Stimulated activated CD4-positive, alpha-beta T cell treated with anti-CD3 and anti-CD28 coated beads, Interleukin-1b, Interleukin-23, amount 100 ng/mL, for 4 hours (primary cell): ENCODE results near the gene ADI1.
"Not testable (repeated sequence)": the region's sequence is repeated elsewhere in the genome, so short reads cannot be mapped to it uniquely, and the experiment has no call there.

Experiments used
- DNase-seq, 2 donors: peaks; one replicate each; pipeline ENCODE4 v3.0.0-alpha.2; 2020; ENCODE audit warnings: low read depth in 2 of 2

Gene ADI1

DNA sequence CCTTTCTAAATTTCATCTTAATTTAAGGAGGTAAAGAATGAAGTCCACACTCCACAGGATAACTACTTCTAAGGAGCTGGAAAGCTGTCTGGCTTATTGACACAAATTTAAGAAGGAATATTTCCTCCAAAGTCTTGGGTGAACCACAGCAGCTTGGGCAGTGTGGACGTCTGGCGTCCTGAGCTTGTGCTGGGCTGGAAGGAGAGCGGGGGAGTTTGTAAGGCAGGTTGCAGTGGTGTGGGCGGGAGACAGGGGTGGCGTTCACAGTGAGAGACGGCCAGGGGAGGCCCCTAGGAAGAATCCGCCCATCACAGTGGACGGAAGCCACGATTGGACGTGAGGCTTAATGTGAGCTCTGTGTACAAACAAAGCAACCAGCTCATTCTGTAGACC, 25.7 kb downstream of the ADI1 start:
- DNase-seq = no peak

DNA sequence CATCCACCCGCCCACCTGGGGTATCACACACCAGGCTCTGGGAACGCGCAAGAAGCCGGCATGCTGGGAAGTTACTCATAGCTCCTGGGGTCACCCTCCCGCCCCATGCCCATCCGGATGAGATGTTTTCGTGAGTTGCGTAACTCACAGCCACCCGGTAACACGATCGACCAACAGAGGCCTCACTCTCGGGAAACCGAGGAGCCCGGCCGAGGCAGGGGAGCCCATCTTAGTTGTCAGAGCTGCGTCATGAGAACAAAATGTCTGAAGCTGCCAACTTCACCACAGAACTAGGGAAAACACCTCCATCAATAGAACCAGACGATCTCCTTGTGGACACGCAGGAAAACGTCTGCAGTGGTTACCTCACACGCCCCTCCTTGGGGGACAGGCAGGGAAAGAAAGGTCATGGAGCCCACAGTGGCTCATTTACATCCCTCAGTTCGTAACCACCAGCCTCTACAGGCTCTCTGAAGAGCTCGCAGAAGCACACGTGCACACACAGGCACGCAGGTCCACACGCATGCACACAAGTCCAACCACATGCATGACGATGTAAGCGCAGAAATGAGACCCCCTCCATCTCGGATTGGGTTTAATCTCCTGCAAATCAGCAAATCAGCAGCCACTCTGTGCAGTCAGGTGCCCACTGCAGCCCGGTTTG, 26.2 kb downstream of the ADI1 start:
- no peak for DNase-seq

DNA sequence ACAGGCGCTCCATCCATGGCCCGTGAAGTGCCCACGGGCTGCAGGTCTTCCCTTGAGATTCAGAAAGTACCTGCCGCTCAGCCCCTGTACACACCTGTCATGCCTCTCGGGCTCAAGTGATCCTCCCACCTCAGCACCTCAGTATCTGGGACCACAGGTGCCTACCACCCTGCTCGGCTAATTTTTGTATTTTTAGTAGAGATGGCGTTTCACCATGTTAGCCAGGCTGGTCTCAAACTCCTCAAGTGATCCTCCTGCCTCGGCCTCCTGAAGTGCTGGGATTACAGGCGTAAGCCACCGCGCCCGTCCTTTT, 26.9 kb downstream of the ADI1 start:
- DNase-seq = not testable (repeated sequence)

DNA sequence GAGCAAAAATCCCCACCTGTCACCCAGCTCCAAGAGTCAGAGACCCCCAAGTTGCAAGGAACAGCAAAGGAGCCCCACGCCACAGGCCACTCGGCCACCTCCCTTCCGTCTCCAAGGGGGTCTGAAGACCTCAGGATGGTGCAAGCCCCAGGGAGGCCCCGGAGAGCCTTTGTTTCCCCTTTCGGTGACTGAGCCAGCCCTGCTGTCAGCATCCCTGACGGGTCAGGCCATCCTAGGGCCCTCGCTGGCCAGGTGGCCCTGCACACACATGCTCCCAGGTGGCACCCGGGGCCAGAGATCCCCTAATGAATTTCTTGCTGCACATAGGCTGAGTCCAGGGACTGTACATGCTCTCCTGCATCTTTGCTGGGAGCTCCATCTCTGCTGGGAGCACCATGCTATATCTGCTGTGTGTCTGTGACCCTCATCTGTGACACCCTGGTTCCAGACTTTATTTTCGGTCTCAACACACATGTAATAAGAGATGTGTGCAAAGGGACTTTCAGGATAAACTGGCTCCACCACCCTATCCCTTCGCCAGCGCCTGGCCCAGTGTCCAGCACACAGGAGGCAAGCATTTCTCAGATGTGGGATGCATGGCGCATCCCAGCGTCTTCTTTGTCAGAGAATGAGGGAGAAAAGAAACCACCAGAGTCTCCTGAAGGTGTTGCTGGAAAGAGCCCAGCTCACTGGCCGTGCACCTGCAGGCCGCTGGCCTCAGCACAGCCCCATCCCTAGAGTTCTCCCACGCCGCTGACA, 27.4 kb downstream of the ADI1 start:
- no peak for DNase-seq

DNA sequence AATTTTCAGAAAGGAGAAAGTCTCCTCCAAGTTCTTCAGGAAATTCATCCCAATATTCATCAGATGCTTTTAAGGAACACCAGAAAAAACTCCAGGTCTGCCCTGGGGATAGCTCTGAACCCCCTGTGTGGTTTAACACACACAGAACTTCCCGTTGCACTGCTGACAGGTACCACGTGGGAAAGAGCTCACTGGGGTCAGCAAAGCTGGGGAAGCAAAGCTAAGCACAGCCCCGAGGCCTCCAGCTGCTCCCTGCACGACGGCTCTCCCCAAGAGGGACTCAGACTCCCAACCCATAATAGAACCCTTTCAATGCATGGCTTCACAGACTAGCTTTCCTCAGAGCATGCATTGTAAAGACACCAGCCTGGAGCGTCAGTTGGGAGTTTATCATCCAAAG, 28.0 kb downstream of the ADI1 start:
- DNase-seq = no peak

DNA sequence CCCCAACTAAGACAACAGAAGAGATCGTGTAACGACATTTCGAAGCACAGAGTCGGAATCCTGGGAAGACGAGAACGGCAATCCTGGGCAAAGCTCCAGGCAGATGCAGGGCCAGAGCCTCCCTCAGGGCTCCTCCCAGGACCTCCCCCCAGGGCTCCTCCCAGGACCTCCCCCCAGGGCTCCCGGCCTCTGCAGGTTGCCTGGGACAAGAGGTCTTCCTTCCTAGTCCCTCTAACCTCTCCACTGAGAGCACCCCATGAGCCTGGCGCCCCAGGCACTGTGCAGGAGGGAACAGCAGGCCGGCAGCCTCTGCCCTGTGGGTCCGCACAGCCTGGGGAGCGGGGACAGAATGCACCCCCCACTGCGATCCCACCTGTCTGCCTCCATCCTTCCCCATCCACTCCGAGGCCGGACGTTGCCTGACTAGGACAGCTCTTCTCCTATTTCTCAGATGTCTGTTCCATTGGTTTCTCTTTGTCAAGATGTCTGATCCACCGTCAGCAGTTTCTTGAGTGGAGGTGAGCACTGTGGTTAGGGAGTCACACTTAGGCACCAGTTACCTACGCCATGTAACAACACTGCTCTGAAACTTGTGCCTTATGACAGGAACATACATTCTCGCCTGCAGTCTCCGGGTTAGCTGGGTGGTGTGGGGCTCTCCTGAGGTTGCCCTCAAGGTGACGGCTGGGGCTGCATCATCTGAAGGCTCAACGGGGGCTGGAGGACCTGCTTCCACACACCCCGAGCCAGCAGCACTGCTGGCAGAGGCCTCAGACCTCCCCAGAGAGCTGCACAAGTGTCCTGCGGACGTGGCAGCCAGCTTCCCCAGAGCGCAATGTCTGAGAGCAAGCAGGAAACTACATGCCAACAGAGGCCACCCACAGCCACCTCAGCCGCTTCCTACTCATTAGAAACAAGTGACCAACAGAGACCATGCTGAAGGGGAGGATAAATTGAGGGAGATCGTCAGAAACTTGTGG, 28.9 kb downstream of the ADI1 start:
- DNase-seq = no peak

DNA sequence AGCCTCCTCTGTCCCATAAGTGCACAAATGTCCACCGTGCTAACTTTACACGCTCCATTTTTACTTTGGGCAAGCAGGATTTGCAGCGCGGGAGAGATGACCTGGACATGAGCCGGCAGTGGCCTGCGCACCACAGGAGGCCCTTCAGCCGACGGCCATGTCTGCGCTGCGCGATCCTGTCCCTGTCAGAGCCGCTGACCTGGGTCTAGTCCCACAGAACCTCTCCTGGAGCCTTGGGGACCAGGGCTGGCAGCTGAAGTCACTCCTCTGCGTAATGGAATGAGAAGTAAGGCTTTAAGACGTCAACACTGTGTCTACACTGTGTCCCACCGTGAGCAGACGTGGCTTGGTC, 29.6 kb downstream of the ADI1 start:
- DNase-seq = no peak

DNA sequence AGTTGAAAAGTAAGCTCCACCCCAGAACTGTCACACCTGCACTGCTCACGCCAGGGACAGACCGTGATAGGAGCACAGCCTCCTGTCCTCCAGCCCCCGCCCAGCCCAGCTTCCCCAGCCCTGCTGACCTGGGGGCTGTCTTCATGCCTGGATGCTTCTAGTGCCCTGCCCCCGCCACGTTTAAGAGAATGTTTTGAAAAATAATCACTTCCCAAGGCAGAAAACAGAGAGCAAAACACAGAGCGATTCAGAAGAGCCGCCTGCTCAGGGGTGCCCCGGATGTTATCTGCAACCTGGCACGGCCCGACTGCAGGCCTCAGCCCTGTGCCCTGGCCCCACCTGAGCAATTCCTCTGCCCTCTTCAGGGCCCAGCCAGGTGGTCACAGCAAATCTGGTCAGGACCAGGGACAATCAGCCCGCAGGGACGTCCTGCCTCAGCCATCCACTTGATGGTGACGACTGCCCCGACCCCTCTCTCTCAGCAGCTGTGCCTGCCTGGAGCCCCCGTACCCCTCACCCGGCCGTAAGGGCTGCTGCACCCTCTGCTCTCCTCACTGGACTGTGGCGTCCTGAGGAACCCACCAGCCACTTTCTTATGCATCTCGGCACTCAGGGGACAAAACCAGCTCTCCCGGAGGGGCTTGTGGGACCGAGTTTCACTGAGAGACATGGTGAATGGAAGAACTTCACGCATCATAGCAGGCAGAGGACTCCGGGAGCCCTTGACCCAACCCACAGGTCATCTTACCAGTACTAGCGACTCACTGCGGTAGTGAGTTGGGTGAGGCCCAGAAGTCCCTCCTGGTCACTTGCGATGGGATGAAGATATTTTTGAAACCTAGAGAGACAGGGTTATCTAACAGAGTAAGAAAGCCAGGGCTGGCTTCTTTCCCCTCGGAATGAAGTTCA, 30.2 kb downstream of the ADI1 start:
- DNase-seq = no peak

DNA sequence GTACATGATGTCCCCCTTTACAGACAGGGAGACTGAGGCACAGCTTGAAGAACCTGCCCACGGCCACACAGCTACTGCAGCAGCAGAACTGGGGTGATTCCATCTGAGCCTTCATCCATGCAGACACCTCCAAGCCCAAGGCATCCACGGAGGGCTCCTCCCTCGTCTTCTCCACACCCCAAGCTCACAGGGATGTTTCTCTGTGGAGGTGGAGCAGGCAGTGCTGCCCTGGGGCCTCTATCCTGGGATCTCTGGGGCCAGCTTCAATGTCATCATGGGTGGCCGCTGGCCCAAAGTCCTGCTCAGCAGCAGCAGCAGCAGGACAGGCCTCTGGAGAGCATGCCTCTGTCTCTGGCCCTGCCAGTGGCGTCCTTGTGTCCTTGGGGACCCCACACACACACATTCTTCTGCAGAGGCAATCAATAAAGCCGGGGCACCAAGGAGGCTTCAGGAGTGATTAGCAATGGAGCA, 31.2 kb downstream of the ADI1 start:
- no peak for DNase-seq

DNA sequence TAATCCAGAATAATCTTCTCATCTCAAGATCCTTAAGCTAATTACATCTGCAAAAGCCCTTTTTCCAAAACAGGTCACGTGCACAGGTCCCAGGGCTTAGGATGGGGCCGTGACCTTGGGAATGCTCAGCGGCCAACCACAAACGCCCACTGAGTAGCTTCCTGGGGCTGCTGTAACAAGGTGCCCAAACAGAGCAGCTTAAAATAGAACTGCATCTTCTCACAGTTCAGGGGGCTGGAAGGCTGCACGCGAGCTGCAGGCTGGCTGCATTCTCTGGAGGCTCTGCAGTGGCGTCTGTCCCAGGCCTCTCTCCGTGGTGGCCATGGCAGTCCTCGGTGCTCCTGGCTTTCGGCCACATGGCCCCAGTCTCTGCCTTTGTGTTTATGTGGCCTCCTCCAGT, 31.9 kb downstream of the ADI1 start:
- DNase-seq = no peak

DNA sequence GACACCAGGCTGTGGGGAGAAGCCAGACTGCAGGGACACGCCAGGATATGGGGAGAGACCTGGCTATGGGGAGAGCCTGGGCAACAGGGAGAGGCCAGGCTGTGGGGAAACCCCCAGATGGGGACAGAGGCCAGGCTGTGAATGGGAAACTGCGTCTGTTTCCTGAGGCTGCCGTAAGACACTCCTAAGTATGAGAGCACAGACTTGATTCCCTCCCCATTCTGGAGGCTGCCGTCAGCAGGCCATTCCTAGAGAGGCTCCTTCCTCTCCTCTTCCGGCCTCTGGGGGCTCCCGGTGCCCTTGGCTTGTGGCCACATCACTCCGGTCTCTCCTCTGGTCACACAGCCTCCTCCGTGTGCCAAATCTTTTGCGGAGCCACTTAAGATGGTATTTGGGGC, 32.3 kb downstream of the ADI1 start:
- DNase-seq = no peak

DNA sequence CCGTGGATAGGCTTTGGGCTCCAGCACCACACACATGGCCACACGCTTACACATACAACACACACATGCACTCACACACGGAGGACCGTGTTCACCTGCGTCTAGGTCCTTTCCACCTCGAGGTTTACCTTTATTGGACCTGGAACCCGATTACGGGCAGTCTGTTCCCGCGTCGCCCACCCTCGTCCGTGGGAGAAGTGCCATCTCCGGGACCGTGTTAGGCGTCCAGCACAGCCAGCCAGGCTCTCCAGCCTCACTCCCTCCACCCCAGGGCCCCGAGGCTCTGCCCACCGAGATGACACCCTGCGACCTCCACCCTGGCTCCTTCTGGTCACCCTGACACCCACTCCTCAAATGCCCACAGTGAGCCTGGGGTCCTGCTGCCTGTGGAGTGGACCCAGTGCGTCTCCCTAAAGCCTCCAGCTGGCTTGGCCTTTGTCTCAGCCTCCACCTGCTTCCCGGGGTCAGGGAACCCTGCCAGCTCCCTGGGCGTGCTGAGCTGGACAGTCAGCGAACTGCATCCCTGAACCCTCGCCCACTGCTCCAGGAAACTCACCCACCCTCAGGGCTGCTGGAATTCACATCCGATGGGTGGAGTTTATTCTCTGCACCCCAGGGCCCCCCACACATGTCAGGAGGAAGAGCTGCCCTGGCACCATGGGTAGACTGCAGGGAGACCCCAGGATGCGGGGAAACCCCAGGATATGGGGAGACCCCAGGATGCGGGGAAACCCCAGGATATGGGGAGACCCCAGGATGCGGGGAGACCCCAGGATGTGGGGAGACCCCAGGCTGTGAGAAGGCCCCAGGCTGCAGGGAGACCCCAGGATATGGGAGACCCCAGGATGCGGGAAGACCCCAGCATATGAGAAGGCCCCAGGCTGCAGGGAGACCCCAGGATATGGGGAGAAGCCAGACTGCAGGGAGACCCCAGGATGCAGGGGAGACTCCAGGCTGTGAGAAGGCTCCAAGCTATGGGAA, 33.0 kb downstream of the ADI1 start:
- DNase-seq = no peak

DNA sequence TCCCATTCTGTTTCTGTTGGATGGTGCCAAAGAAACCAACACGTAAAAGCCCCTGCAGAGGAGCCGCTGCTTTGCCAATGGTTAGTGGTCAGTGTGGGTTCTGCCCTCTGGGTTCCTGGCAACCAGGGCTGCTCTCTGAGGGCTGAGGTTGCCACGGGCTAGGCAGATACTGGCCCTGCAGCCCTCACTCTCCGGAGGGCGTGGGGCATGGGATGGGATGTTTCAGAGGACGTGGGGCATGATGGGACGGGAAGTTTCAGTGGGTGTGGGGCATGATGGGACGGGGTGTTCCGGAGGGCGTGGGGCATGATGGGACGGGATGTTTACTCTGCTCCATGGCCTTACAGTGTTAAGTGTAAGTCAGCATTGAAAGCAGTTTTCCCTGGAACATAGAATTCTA, 34.2 kb downstream of the ADI1 start:
- DNase-seq = no peak

DNA sequence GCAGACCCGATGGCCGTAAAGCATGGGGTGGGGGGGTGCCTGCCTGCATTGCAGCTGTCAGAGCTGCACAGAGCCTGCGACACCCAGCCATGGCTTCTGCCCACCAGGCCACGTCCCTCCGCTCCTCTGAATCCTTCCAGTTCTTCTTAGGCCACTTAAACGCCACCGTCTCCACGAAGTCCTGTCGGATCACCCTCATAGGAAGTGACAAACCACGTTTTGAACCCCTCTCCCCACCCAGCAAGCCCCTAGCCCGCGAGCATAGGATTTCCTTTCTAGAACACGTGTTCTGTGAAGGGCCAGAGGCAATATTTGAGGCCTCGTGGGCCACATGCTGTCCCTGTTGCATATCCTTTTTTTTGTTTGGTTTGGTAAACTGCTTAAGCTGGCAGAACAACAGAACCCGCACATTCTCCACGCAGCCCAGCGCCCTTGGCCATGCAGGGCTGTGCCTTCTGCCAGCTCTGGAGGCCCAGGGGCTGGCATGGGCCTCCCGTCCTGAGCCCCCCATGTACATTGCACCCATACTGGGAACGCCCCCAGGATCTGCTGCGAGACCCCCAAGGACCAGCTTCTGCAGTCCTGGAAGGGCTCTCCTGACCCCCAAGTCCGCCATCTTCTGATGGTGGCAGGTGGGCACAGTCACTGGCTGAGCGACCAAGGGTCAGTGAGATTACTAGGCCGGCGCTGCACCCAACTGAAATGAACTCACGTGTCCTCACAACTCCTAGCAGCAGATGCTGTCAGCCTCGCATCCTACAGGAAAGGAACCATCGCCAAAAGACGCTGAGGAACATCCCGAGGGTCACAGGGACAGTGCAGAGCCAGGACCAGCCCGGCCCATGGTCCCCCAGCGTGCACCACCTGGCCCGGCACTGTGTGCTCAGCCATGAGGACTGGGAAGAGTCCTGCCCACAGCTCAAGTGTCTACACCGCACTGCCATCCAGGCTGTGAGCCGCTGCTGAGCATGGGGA, 35.1 kb downstream of the ADI1 start:
- DNase-seq = no peak

DNA sequence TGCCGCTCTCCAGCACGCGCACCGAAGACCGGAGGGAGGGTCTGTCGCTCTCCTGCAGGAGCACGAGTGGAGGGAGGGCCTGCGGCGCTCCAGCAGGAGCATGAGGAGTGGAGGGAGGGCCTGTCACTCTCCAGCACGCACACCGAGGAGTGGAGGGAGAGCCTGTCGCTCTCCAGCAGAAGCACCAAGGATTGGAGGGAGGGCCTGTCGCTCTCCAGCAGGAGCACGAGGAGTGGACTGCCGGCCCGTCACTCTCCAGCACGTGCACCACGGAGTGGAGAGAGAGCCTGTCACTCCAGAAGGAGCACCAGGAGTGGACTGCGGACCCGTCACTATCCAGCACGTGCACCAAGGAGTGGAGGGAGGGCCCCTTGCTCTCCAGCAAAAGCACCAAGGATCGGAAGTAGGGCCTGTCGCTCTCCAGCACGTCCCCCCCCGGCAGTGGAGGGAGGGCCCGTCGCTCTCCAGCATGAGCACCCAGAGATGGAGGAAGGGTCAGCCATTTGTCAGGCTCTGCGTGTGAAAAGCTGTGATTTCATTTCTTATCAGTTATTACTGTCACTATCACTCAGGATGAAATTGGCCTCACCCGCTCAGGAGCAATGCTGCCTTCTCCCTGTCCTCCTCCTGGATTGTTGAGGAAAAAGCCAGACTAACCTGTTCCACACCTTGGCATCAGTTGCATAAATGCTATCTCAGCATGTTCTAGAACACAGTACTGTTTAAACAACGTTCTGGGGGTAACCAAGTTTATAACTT, 35.9 kb downstream of the ADI1 start:
- peak in 1 of 2 donors; percentile 8 for DNase-seq

DNA sequence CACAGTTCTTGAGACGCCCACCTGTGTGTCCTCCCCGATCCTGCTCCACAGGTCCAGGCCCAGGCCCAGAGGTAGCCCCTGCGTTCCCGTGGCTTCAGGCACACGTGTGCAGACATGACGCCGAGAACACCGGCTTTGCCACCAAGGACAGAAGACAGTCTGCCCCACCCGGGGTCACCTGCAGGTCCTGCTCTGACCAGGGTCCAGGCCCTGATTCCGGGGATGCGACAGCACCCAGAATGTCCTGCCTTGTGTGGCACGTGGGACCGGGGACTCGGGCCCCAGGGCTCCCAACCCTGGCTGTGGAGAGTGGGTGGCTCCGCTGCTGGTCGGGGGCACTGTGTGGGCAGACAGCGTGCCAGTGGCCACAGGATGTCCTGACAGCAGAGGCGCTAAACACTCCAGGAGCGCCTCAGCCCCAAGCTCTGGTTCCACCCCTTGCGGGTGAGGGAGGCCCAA, 36.9 kb downstream of the ADI1 start:
- no peak for DNase-seq

DNA sequence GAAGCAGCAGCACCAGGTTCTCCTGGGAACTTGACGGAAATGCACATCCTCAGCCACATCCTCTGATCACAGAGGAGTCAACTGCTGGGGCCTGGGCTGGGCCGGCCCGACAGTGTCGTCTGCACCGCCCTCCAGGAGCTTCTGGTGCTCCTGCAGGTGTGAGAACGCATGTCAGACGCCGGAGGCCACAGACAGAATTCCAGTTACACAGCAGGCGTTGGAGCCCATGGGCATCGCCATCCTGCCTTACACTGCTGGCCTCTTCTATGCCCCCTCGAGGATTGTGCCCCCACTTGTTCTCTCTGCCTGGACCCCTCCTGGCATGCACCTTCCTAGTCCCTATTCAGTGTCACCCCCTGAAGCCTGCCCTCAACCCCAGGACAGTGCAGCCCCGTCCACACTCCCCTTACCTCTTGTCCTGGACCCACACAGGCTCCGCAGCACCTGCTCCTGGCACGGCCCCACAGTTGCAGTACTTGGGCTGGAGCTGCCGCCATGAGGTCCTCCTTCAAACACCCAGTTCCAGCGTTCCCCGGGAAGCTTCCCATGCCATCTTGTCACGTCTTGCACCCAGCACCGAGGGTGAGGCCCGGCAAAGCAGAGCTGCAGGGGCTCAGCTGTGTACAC, 37.5 kb downstream of the ADI1 start:
- DNase-seq = no peak

DNA sequence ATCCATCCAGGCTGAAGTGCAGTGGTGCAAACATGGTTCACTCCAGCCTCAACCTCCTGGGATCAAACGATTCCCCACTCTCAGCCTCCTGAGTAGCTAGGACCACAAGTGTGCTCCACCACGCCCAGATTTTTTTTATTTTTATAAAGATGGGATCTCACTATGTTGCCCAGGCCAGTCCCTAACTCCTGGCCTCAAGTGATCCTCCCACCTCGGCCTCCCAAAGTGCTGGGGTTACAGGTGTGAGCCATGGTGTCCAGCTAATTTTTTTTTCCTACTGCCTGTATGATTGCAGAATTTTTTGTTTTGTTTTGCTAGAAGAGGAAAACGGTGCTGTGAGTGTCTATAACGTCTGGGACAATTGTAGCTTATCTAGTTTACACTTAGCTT, 38.3 kb downstream of the ADI1 start:
- no peak for DNase-seq
